DND-41 (cell line): ENCODE measurements around the gene NKAPL.

Experiments
- EZH2 ChIP-seq: IDR thresholded peaks from 3 replicates; pipeline ENCODE4 v1.6.1; 2012; ENCODE audit warnings: borderline replicate concordance, low read depth, mild to moderate bottlenecking, moderate library complexity, low read length, inconsistent platforms; ENCODE audit not compliant: severe bottlenecking
- TF ChIP-seq, protein P1 (sequence below): IDR thresholded peaks from 2 replicates; pipeline ENCODE4 v1.5.1; 2012; ENCODE audit warnings: borderline replicate concordance, low read length, moderate library complexity, mild to moderate bottlenecking; ENCODE audit not compliant: poor library complexity, severe bottlenecking; ENCODE audit errors: extremely low read depth

- TF ChIP-seq, protein P1, sequence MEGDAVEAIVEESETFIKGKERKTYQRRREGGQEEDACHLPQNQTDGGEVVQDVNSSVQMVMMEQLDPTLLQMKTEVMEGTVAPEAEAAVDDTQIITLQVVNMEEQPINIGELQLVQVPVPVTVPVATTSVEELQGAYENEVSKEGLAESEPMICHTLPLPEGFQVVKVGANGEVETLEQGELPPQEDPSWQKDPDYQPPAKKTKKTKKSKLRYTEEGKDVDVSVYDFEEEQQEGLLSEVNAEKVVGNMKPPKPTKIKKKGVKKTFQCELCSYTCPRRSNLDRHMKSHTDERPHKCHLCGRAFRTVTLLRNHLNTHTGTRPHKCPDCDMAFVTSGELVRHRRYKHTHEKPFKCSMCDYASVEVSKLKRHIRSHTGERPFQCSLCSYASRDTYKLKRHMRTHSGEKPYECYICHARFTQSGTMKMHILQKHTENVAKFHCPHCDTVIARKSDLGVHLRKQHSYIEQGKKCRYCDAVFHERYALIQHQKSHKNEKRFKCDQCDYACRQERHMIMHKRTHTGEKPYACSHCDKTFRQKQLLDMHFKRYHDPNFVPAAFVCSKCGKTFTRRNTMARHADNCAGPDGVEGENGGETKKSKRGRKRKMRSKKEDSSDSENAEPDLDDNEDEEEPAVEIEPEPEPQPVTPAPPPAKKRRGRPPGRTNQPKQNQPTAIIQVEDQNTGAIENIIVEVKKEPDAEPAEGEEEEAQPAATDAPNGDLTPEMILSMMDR: no peak
- no peak for TF ChIP-seq EZH2
Observed at GRCh38 chr6:28266563-28266961, 7.5 kb downstream of the NKAPL start.
